ENCODE measurements around the gene DYNC2H1.

DYNC2H1 gene

DNA sequence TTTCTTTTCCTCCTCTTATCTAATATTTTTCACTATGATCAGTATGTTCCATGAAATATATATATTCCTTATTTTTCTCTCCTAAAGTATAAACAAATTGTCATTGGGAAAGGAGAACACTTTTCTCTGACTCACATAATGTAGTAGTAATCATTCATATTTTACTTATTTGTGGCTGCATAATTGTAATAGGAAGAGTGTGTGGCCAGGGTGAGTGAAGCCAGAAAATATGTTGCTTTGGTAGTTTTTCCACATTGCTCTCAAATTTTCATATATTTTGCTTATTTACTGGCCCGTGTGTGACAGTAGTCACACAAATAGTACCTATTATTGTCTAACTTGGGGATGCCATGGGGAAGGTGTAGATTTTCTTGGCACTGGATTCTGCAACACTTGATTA, 172.1 kb downstream of the DYNC2H1 start:
- DNase-seq, result no peak

GRCh38 chr11:103284260-103284659, 175.0 kb downstream of the DYNC2H1 start:
- no peak for DNase-seq

DNA sequence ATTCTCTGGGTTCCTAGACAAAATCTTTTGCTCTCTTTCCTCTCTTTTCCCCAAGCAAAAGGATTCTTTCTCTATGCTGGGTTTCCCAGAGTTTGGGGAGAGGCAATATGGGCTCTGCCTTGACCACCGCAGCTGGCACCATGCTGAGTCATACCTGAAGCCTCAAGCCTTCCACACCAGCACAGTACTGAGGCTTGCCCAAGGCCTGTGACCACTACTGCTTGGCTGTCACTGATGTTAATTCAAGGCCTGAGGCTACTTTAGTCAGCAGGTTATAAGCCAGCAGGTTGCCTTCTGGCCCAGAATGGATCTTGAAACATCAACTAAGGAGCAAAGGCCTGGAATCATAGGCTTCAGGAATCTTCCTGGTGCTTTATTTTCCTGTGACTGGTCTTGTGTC, 185.3 kb downstream of the DYNC2H1 start:
- no peak for DNase-seq

DNA sequence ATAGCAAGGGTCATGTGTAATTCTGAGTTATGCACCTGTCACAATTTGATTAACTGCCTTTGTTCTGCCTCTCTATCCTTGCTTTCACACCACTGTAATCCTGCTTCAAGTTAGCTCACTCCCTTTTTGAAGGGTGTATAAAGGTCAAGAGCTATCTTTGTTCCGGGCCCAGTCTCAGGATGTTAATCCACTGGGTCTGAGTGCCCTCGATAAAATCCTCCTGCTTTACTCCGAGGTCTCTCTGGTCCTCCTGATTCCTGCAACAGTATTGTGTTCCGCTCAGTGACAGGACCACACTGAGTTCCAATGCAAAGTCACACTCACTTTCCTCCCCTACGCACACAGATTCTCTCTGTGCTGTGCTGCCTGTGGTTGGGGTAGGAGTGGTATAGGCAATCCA, 186.5 kb downstream of the DYNC2H1 start:
- no peak for DNase-seq

DNA sequence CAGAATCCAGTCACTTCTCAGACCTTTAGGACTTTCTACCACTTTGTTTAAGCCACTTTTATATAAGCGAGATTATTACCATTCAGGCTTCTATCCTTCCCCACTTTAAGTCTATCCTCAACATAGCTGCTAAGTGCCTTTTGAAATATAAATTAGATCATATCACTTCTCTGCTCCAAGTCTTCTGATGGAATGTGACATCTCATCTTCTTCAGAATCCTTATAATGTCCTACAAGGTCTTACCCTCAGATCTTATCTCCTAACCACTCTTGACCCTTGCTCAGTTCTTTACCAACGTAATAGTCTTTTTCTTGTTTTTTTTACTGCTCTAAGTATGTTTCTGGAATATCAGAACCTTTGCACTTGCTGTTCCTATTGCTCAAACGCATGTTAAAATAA, 188.7 kb downstream of the DYNC2H1 start:
- no peak for DNase-seq

- no peak for DNase-seq
These were observed 206.0 kb downstream of the DYNC2H1 start for GRCh38 chr11:103315248-103315647.

GRCh38 chr11:103317118-103317517, 207.9 kb downstream of the DYNC2H1 start:
- DNase-seq, result no peak

GRCh38 chr11:103322821-103323220, 213.6 kb downstream of the DYNC2H1 start:
- no peak for DNase-seq

- DNase-seq, result no peak
These were observed 216.5 kb downstream of the DYNC2H1 start for GRCh38 chr11:103325686-103326069.

GRCh38 chr11:103326070-103326794, 217.0 kb downstream of the DYNC2H1 start:
- DNase-seq, result peak; percentile 2

GRCh38 chr11:103327721-103328120, 218.5 kb downstream of the DYNC2H1 start:
- DNase-seq, result no peak

GRCh38 chr11:103332409-103332808, 223.2 kb downstream of the DYNC2H1 start:
- DNase-seq, result no peak

DNA sequence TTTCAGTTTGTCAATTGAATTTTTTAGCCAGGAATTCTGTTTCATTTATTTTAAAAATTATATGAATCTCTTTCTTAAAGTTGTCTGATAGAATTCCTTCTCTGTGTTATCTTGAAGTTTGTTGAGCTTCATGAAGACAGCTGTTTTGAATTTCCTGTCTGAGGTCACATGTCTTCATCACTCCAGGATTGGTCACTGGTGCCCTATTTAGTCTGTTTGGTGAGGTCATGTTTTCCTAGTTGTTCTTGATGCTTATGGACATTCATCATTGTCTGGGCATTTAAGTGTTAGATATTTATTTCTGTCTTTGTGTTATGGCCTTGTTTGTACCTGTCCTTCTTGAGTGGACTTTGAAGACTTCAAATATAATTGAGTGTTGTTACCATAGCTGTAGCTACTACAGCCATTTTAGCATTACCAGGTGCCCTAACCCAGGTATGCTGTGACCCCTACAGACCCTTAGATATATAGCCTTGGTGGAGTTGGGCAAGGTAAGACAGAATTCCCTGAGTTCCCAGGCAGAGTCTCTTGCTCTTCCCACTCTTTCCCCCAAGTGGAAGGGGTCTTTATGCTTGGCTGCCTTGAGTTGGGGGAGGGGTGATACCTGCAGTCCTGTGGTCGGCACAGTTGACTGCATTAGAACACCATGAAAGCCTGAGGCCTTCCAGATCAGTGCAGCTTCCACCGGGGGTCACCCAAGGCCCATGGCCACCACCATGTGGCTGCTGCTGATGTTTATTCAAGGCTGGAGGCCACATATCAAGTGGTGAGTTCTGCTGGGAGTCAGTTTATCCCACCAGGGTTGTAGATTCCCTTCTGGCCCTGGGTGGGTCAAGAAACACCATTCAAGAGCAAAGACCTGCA, 229.6 kb downstream of the DYNC2H1 start:
- DNase-seq, result no peak

DNA sequence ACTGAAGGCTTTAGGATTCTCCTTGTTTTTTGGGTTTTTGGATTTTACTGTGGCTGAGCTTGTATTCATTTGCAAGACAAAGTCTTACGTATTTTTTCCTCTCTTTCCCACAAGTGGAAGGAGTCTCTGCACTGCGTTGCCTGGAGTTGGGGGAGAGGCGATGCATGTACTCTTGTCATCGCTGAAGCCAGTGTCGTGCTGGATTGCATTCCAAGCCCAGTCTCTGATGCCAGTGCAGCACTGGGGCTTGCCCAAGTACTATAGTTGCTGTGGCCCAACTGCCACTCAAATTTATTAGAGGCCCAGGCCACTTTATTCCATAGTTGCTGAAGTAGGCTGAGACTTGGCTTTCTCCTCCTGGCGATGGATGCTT, 230.2 kb downstream of the DYNC2H1 start:
- no peak for DNase-seq

DNA sequence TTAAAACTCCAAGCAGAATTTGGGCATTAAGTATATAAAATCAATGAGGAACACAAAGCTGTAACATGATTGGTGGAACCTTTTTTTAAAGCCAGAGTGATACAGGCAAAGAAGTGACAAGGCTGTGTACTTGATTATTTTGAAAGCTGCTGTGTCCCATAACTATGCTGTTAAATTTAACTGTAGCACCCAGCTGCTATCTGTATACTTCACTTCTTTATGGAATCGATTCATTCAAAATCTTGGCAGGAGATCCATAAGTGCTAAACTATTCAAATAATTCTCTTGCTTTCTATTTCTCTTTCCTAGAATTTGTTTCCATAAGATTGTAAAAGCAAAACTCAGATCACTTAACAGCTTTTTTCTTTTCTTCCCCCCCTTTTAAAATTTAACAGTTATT, 231.7 kb downstream of the DYNC2H1 start:
- no peak for DNase-seq

DNA sequence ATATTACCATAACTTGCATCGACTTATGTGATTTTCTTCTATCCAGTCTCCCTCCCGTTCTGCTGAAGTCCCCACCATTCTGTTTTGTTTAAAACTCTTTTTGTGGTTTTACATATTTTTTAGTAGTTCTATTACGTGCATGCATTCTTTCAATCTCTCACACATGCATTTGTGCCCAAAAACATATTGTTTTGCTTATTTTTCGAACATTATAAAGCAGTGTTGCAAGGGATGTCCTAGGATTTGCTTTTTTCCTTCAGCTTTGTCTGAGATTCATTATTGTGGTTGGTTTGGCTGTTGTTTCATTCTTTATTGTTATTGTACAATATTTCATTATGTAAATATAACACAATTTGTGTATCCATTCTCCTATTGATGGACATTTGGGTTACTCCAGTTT, 235.7 kb downstream of the DYNC2H1 start:
- DNase-seq, result no peak

DNA sequence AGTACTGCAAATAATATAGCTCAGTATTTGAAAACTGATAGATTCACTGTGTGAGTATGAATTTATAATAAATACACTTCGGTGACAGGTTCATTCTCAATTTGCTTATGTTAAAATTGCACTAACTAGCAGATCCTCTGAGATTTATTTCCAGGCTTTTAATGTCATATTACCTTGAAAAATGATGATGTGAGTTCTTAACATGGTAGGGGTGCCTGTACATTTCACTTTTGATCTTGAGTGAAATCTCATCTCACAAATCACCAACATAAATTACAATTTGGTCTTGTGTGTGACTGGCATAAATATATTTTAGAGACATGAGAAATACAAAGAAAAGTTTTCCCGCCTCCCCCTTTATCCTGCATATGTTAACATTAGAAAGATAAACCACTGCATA, 240.4 kb downstream of the DYNC2H1 start:
- DNase-seq, result no peak

DNA sequence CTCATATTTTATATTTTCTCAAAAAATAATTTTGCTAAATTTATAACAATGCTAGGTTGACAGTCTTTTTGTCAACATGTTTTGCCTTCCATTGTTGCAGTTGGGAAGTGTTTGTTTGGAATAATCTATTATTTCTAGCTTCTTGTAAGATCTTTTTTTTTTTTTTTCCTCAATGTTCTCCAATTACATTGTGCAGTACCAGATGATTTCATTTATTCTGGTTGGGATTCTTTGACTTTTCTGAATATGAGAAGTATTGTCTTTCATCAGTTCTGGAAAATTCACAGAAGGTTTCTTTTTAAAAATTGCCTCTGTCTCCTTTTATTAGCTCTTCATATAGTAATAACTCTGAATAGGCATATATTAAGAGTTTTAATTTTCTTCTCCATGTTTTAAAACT, 245.4 kb downstream of the DYNC2H1 start:
- no peak for DNase-seq

- no peak for DNase-seq
These were observed 249.0 kb downstream of the DYNC2H1 start for GRCh38 chr11:103358251-103358650.

- DNase-seq, result no peak
These were observed 250.0 kb downstream of the DYNC2H1 start for GRCh38 chr11:103359216-103359615.

GRCh38 chr11:103364687-103365086, 255.5 kb downstream of the DYNC2H1 start:
- DNase-seq, result no peak

DNA sequence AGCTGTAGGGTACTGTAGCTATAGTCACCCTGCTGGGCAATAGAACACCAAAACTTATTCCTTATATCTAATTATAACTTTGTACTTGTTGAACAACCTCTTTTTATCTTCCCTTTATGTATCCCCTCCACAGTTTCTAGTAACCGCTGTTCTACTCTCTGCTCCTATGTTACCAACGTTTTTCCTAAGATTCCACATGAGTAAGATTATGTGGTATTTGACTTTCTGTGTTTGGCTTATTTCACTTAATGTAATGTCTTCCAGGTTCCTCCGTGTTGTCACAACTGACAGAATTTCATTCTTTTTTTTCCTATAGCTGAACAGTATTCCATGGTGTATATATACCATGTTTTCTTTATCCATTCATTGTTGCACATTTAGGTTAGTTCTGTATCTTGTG, 258.4 kb downstream of the DYNC2H1 start:
- DNase-seq, result no peak

GRCh38 chr11:103368145-103368544, 258.9 kb downstream of the DYNC2H1 start:
- DNase-seq, result no peak

DNA sequence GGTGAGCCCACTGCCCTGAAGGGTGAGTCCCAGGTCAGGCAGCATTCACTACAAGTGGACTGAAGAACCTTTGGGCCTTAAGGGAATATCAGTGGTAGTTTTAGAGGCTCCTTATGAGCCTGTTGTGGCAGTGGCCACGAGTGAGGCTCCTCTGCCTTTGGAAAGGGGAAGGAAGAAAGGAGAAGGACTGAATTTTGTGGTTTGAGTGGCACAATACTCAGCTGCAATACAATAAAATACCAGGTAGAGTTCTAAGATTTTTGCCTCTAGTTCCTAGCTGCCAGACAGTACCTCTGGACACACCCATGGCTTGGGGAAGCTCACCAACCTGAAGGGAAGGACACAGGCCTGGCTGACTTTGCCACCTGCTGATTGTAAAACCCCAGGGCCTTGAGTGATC, 260.9 kb downstream of the DYNC2H1 start:
- no peak for DNase-seq

GRCh38 chr11:103372906-103373305, 263.7 kb downstream of the DYNC2H1 start:
- DNase-seq, result no peak

All from activated T-cell treated with anti-CD3 and anti-CD28 coated beads for 4 hours (primary cell).